HepG2 (cell line): ENCODE measurements around the gene QPCT. TPM values are rescaled to one million over a fixed set of nuclear protein-coding genes. Genes with fewer than 3 reads are reported as not detected.

ENCODE experiments used
- CCAR2 ChIP-seq: fragments of 200-400 bp; formaldehyde crosslinking; optimal IDR thresholded peaks from 2 replicates; pipeline ENCODE3; 2018; ENCODE audit warnings: low read depth, mild to moderate bottlenecking, low read length, moderate library complexity
- GABPB1 ChIP-seq: IDR thresholded peaks from 2 replicates; pipeline ENCODE4 v1.6.1; 2016; ENCODE audit warnings: mild to moderate bottlenecking, missing genetic modification reagents, moderate library complexity, missing compliant biosample characterization
- ISL2 ChIP-seq: sonication (generic); formaldehyde crosslinking; IDR thresholded peaks from 2 replicates; pipeline ENCODE4 v1.5.0; 2020; ENCODE audit warnings: missing genetic modification reagents
- JUNB ChIP-seq: sonication (generic); formaldehyde crosslinking; IDR thresholded peaks from 2 replicates; pipeline ENCODE4 v1.8.0; 2022; ENCODE audit warnings: missing genetic modification reagents, mild to moderate bottlenecking, borderline replicate concordance
- MAFF ChIP-seq: IDR thresholded peaks from 2 replicates; pipeline ENCODE4 v1.6.1; 2011; ENCODE audit warnings: low read depth, low read length, improper control_type of control experiment
- MAZ ChIP-seq, 2 experiments: sonication (generic) in 1 of 2; formaldehyde crosslinking in 1 of 2; IDR thresholded peaks; 2 replicates each; pipeline versions ENCODE4 v1.5.0 to v1.6.1; 2012 to 2020; ENCODE audit warnings: low read depth in 2 of 2, mild to moderate bottlenecking in 2 of 2, borderline replicate concordance in 1 of 2, improper control_type of control experiment in 1 of 2, low read length in 1 of 2, missing genetic modification reagents in 1 of 2, moderate library complexity in 1 of 2
- MED13 ChIP-seq: sonication (generic); formaldehyde crosslinking; IDR thresholded peaks from 2 replicates; pipeline ENCODE4 v1.5.0; 2020; ENCODE audit warnings: missing genetic modification reagents
- NBN ChIP-seq: fragments of 450-650 bp; conservative IDR thresholded peaks from 2 replicates; pipeline ENCODE4 v1.6.1; 2017
- NRL ChIP-seq: sonication (generic); formaldehyde crosslinking; IDR thresholded peaks from 2 replicates; pipeline ENCODE4 v1.5.0; 2020; ENCODE audit warnings: missing genetic modification reagents, mild to moderate bottlenecking, moderate library complexity, borderline replicate concordance
- SMC3 ChIP-seq: IDR thresholded peaks from 2 replicates; pipeline ENCODE4 v1.6.1; 2011; ENCODE audit warnings: low read length, improper control_type of control experiment
- TCF12 ChIP-seq, 2 experiments: fragments of 450-650 bp in 1 of 2; sonication (generic) in 1 of 2; formaldehyde crosslinking in 1 of 2; IDR thresholded peaks; 2 replicates each; pipeline versions ENCODE4 v1.6.1 to v1.8.0; 2017 to 2022; ENCODE audit warnings: antibody characterized with exemption in 1 of 2, mild to moderate bottlenecking in 1 of 2, missing genetic modification reagents in 1 of 2, moderate library complexity in 1 of 2
- U2AF1 ChIP-seq: fragments of 200-400 bp; formaldehyde crosslinking; optimal IDR thresholded peaks from 2 replicates; pipeline ENCODE3; 2017; ENCODE audit warnings: mild to moderate bottlenecking, low read depth, low read length
- ZBTB14 ChIP-seq: sonication (generic); formaldehyde crosslinking; IDR thresholded peaks from 2 replicates; pipeline ENCODE4 v1.4.0; 2020; ENCODE audit warnings: missing genetic modification reagents
- ZBTB4 ChIP-seq: sonication (generic); formaldehyde crosslinking; IDR thresholded peaks from 2 replicates; pipeline ENCODE4 v1.4.0; 2020; ENCODE audit warnings: missing genetic modification reagents, mild to moderate bottlenecking, borderline replicate concordance
- ZEB1 ChIP-seq: IDR thresholded peaks from 2 replicates; pipeline ENCODE4 v1.6.1; 2012; ENCODE audit warnings: mild to moderate bottlenecking, low read depth, inconsistent platforms; ENCODE audit not compliant: insufficient replicate concordance
- ZKSCAN5 ChIP-seq: sonication (generic); formaldehyde crosslinking; IDR thresholded peaks from 2 replicates; pipeline ENCODE4 v1.5.1; 2020; ENCODE audit warnings: mild to moderate bottlenecking, missing genetic modification reagents
- ZNF138 ChIP-seq: sonication (generic); formaldehyde crosslinking; IDR thresholded peaks from 2 replicates; pipeline ENCODE4 v1.5.0; 2020; ENCODE audit warnings: mild to moderate bottlenecking, low read depth, missing genetic modification reagents
- ZNF280B ChIP-seq: sonication (generic); formaldehyde crosslinking; IDR thresholded peaks from 2 replicates; pipeline ENCODE4 v1.5.0; 2020; ENCODE audit warnings: missing genetic modification reagents, mild to moderate bottlenecking, borderline replicate concordance
- ZNF331 ChIP-seq: sonication (generic); formaldehyde crosslinking; IDR thresholded peaks from 2 replicates; pipeline ENCODE4 v1.4.0; 2020; ENCODE audit warnings: missing genetic modification reagents
- ZNF343 ChIP-seq: sonication (generic); formaldehyde crosslinking; IDR thresholded peaks from 2 replicates; pipeline ENCODE4 v1.4.0; 2020; ENCODE audit warnings: mild to moderate bottlenecking, missing genetic modification reagents
- ZNF354B ChIP-seq: sonication (generic); formaldehyde crosslinking; IDR thresholded peaks from 2 replicates; pipeline ENCODE4 v1.8.0; 2022; ENCODE audit warnings: mild to moderate bottlenecking, missing genetic modification reagents
- ZNF546 ChIP-seq: sonication (generic); formaldehyde crosslinking; conservative IDR thresholded peaks from 2 replicates; pipeline ENCODE4 v1.8.1; 2023; ENCODE audit warnings: mild to moderate bottlenecking, missing genetic modification reagents
- ZNF562 ChIP-seq: sonication (generic); formaldehyde crosslinking; IDR thresholded peaks from 2 replicates; pipeline ENCODE4 v1.8.0; 2022; ENCODE audit warnings: missing genetic modification reagents, borderline replicate concordance
- ZNF713 ChIP-seq: sonication (generic); formaldehyde crosslinking; IDR thresholded peaks from 2 replicates; pipeline ENCODE4 v1.4.0; 2020; ENCODE audit warnings: mild to moderate bottlenecking, missing genetic modification reagents
- ZNF724P ChIP-seq: sonication (generic); formaldehyde crosslinking; IDR thresholded peaks from 2 replicates; pipeline ENCODE4 v1.8.0; 2022; ENCODE audit warnings: missing genetic modification reagents, borderline replicate concordance
- polyA plus RNA-seq, 8 experiments: library from polyadenylated mRNA; depleted of rRNA in 3 of 8; stranded (reverse) in 7 of 8; unstranded in 1 of 8; fragments of >200 nt; fragmentation: Illumina TruSeq in 4 of 8; extraction: Trizol in 4 of 8; gene quantifications; 2 replicates each; pipeline versions ENCODE4 v1.2.1 to v1.2.3, GENCODE V29; 2011 to 2016; ENCODE audit warnings: low read depth in 4 of 8, missing spikeins in 1 of 8, mixed read lengths in 1 of 8; ENCODE audit not compliant: insufficient read depth in 1 of 8
- total RNA-seq, 5 experiments: library from RNA; depleted of rRNA; stranded (reverse); fragments of >200 nt; fragmentation: Illumina TruSeq; extraction: Trizol; gene quantifications; 2 replicates each; pipeline ENCODE4 v1.2.3, GENCODE V29; 2016; ENCODE audit warnings: low read depth in 1 of 5

The QPCT gene
- total and polyA plus RNA-seq, 2 of the 13 experiments (the other 11 are each of a cell fraction or from before 2014, with no cell fraction given), result 0.77 to 1.2 TPM

GRCh38 chr2:37323781-37324535 lies 20.5 kb upstream of the QPCT start (continued):
- TF ChIP-seq GABPB1 (CRISPR knock-in tag), result peak; percentile 42
- no peak for TF ChIP-seq CCAR2
- TF ChIP-seq ZNF138 (CRISPR knock-in tag), result no peak
- TF ChIP-seq MAFF, result no peak
- TF ChIP-seq ZNF343 (CRISPR knock-in tag), result no peak
- no peak; the same call in 1 of the 2 replicates for TF ChIP-seq ZBTB14 (CRISPR knock-in tag)
- no peak for TF ChIP-seq ZNF724P (CRISPR knock-in tag)
- no peak for TF ChIP-seq ZKSCAN5 (CRISPR knock-in tag)
- TF ChIP-seq ZNF562 (CRISPR knock-in tag), result no peak
- no peak for TF ChIP-seq MED13 (CRISPR knock-in tag)
- no peak for TF ChIP-seq ZNF280B (CRISPR knock-in tag)
- TF ChIP-seq NRL (CRISPR knock-in tag), result no peak
- peak; percentile 42; the same call in 1 of the 2 replicates for TF ChIP-seq ZNF331 (CRISPR knock-in tag)
- no peak for TF ChIP-seq ZEB1
- no peak for TF ChIP-seq ZNF713 (CRISPR knock-in tag)
- TF ChIP-seq ZNF354B (CRISPR knock-in tag), result no peak
- TF ChIP-seq TCF12 (IDR thresholded peaks at IDR 0.05), result no peak
- TF ChIP-seq TCF12 (CRISPR knock-in tag; IDR thresholded peaks at IDR 0.05), result no peak
- TF ChIP-seq ISL2 (CRISPR knock-in tag), result no peak
- no peak for TF ChIP-seq SMC3
- TF ChIP-seq U2AF1, result no peak
- TF ChIP-seq MAZ (IDR thresholded peaks at IDR 0.05; ENCODE audit: borderline replicate concordance, low read depth, low read length), result no peak
- no peak for TF ChIP-seq MAZ (CRISPR knock-in tag; IDR thresholded peaks at IDR 0.05; ENCODE audit: low read depth)
- TF ChIP-seq ZBTB4 (CRISPR knock-in tag), result no peak
- TF ChIP-seq JUNB (CRISPR knock-in tag), result no peak
- no peak for TF ChIP-seq ZNF546 (CRISPR knock-in tag)
- TF ChIP-seq NBN, result no peak
